HEK293 (cell line): ENCODE data around the gene PVRIG.
"Not testable (repeated sequence)": the region's sequence is repeated elsewhere in the genome, so short reads cannot be mapped to it uniquely, and the experiment has no call there.

Experiments used
- CTCF ChIA-PET: fragments of 350-600 bp; formaldehyde crosslinking; extraction: SDS; loops from one replicate; lab custom pipeline; 2021; ENCODE audit warnings: antibody characterized with exemption; lab: Yijun Ruan, JAX
- POLR2A ChIA-PET: fragments of 300-600 bp; formaldehyde crosslinking; extraction: SDS; loops from one replicate; lab custom pipeline; 2020; ENCODE audit warnings: antibody characterized with exemption, inconsistent platforms; lab: Yijun Ruan, JAX
- H3K27ac ChIP-seq: fragments of 200-500 bp; sonication (Bioruptor generic); 2 replicates; pipeline ENCODE4 v1.5.1; 2014; ENCODE audit warnings: low read depth, low read length, control low read depth, inconsistent platforms; ENCODE audit errors: extremely low read depth
- H3K36me3 ChIP-seq, 2 experiments: fragments of 200-500 bp in 1 of 2; sonication (Bioruptor generic) in 1 of 2; 1 replicate in 1 of 2; 2 replicates in 1 of 2; pipeline ENCODE4 v1.5.1; 2014 to 2017; ENCODE audit warnings: inconsistent platforms in 2 of 2, low read length in 2 of 2; ENCODE audit not compliant: control insufficient read depth in 2 of 2, insufficient read depth in 1 of 2
- H3K4me1 ChIP-seq: fragments of 200-500 bp; sonication (Bioruptor generic); 2 replicates; pipeline ENCODE4 v1.5.1; 2014; ENCODE audit warnings: mild to moderate bottlenecking, low read length, inconsistent platforms; ENCODE audit not compliant: control insufficient read depth, insufficient read depth
- H3K4me3 ChIP-seq: 2 replicates; pipeline ENCODE4 v1.5.1; 2011; ENCODE audit warnings: low read depth, mild to moderate bottlenecking, control low read depth, low read length, moderate library complexity
- H3K9me3 ChIP-seq: fragments of 200-500 bp; sonication (Bioruptor generic); 2 replicates; pipeline ENCODE4 v1.5.1; 2014; ENCODE audit warnings: low read depth, low read length, inconsistent platforms; ENCODE audit not compliant: control insufficient read depth, insufficient read depth
- AEBP2 ChIP-seq: fragments of 450-650 bp; formaldehyde crosslinking; IDR thresholded peaks from 2 replicates; pipeline ENCODE4 v1.5.1; 2016; ENCODE audit warnings: missing biosample characterization, missing genetic modification characterization, borderline replicate concordance
- BCL11A ChIP-seq: fragments of 450-650 bp; formaldehyde crosslinking; IDR thresholded peaks from 2 replicates; pipeline ENCODE4 v1.5.1; 2016; ENCODE audit warnings: low read depth, missing biosample characterization, missing genetic modification characterization
- GLI2 ChIP-seq: fragments of 450-650 bp; formaldehyde crosslinking; IDR thresholded peaks from 2 replicates; pipeline ENCODE4; 2017; ENCODE audit warnings: missing biosample characterization, missing genetic modification characterization, low read depth, borderline replicate concordance
- INSM2 ChIP-seq: fragments of 450-650 bp; formaldehyde crosslinking; IDR thresholded peaks from 2 replicates; pipeline ENCODE4 v1.5.1; 2016; ENCODE audit warnings: missing biosample characterization, missing genetic modification characterization
- KLF10 ChIP-seq: fragments of 450-650 bp; IDR thresholded peaks from 2 replicates; pipeline ENCODE4 v1.5.1; 2018; ENCODE audit warnings: missing biosample characterization, mild to moderate bottlenecking, missing genetic modification characterization
- PRDM10 ChIP-seq: fragments of 450-650 bp; formaldehyde crosslinking; IDR thresholded peaks from 2 replicates; pipeline ENCODE4 v1.5.1; 2016; ENCODE audit warnings: missing biosample characterization, missing genetic modification characterization
- PRDM6 ChIP-seq: fragments of 450-650 bp; formaldehyde crosslinking; IDR thresholded peaks from 2 replicates; pipeline ENCODE4 v1.5.1; 2017; ENCODE audit warnings: missing biosample characterization, missing genetic modification characterization
- SCRT1 ChIP-seq: fragments of 450-650 bp; formaldehyde crosslinking; IDR thresholded peaks from 2 replicates; pipeline ENCODE4 v1.5.1; 2016; ENCODE audit warnings: missing biosample characterization, missing genetic modification characterization, borderline replicate concordance
- WT1 ChIP-seq: fragments of 450-650 bp; formaldehyde crosslinking; IDR thresholded peaks from 2 replicates; pipeline ENCODE4 v1.5.1; 2016; ENCODE audit warnings: missing biosample characterization, missing genetic modification characterization
- ZBTB21 ChIP-seq: fragments of 450-650 bp; formaldehyde crosslinking; IDR thresholded peaks from 2 replicates; pipeline ENCODE4 v1.5.1; 2017; ENCODE audit warnings: missing biosample characterization, missing genetic modification characterization
- ZBTB8A ChIP-seq: fragments of 450-650 bp; formaldehyde crosslinking; IDR thresholded peaks from 2 replicates; pipeline ENCODE4 v1.5.1; 2016; ENCODE audit warnings: missing biosample characterization, missing genetic modification characterization
- ZEB2 ChIP-seq: fragments of 450-650 bp; formaldehyde crosslinking; IDR thresholded peaks from 2 replicates; pipeline ENCODE4 v1.5.1; 2016; ENCODE audit warnings: missing biosample characterization, missing genetic modification characterization
- ZNF175 ChIP-seq: fragments of 450-650 bp; formaldehyde crosslinking; IDR thresholded peaks from 2 replicates; pipeline ENCODE4 v1.5.1; 2016; ENCODE audit warnings: missing biosample characterization, missing genetic modification characterization
- ZNF24 ChIP-seq: fragments of 450-650 bp; formaldehyde crosslinking; IDR thresholded peaks from 2 replicates; pipeline ENCODE4 v1.5.1; 2016; ENCODE audit warnings: missing biosample characterization, missing genetic modification characterization
- ZNF473 ChIP-seq: fragments of 450-650 bp; formaldehyde crosslinking; IDR thresholded peaks from 2 replicates; pipeline ENCODE4 v1.5.1; 2017; ENCODE audit warnings: missing biosample characterization, missing genetic modification characterization
- ZNF549 ChIP-seq: fragments of 450-650 bp; IDR thresholded peaks from 2 replicates; pipeline ENCODE4 v1.5.1; 2018; ENCODE audit warnings: missing biosample characterization, missing genetic modification characterization, mild to moderate bottlenecking, inconsistent platforms, moderate library complexity
- ZNF560 ChIP-seq: fragments of 450-650 bp; formaldehyde crosslinking; IDR thresholded peaks from 2 replicates; pipeline ENCODE4 v1.5.1; 2017; ENCODE audit warnings: missing biosample characterization, missing genetic modification characterization, borderline replicate concordance
- ZNF623 ChIP-seq: fragments of 450-650 bp; formaldehyde crosslinking; IDR thresholded peaks from 2 replicates; pipeline ENCODE4 v1.5.1; 2016; ENCODE audit warnings: missing biosample characterization, missing genetic modification characterization
- ZNF677 ChIP-seq: fragments of 450-650 bp; IDR thresholded peaks from 2 replicates; pipeline ENCODE4 v1.5.0; 2018; ENCODE audit warnings: missing biosample characterization, mild to moderate bottlenecking, missing genetic modification characterization, moderate library complexity
- ZNF701 ChIP-seq: fragments of 450-650 bp; formaldehyde crosslinking; IDR thresholded peaks from 2 replicates; pipeline ENCODE4 v1.5.1; 2016; ENCODE audit warnings: missing biosample characterization, missing genetic modification characterization
- ZNF777 ChIP-seq: fragments of 450-650 bp; formaldehyde crosslinking; IDR thresholded peaks from 2 replicates; pipeline ENCODE4 v1.5.1; 2017; ENCODE audit warnings: missing biosample characterization, missing genetic modification characterization, borderline replicate concordance

The PVRIG gene

GRCh38 chr7:100212631-100213286, 7.0 kb upstream of the PVRIG start (continued):
- TF ChIP-seq INSM2 (tag by site-specific recombination) (no peak), ZNF677 (no peak), AEBP2 (tag by site-specific recombination) (no peak), SCRT1 (tag by site-specific recombination) (no peak), GLI2 (no peak), ZNF623 (tag by site-specific recombination) (no peak), ZNF777 (tag by site-specific recombination) (no peak), ZNF24 (tag by site-specific recombination) (no peak)

GRCh38 chr7:100213672-100214071, 6.1 kb upstream of the PVRIG start:
- Histone ChIP-seq H3K4me1 (no peaks in the 10 kb centered on the region), H3K36me3 (no peaks in the 10 kb centered on the region), H3K4me3 (no peak overlapping the region), H3K9me3 (no peaks in the 10 kb centered on the region), H3K27ac (no peak overlapping the region)
- TF ChIP-seq PRDM6 (tag by site-specific recombination) (no peak), ZBTB21 (tag by site-specific recombination) (no peak), ZNF549 (tag by site-specific recombination) (no peak), ZBTB8A (tag by site-specific recombination) (no peak), ZNF473 (tag by site-specific recombination) (no peak), ZNF701 (no peak), KLF10 (no peak), WT1 (tag by site-specific recombination) (no peak), BCL11A (tag by site-specific recombination) (no peak), ZNF560 (tag by site-specific recombination) (no peak), GLI2 (no peak), ZEB2 (tag by site-specific recombination) (no peak), ZNF175 (no peak), PRDM10 (tag by site-specific recombination) (no peak)
- ChIA-PET POLR2A (no interaction called here), CTCF (interaction anchor here (6.8 kb wide), 1 partner anchor 82 kb away, joined by 55 read pairs; no protein-coding TSS in a partner anchor)

- CTCF ChIA-PET: interaction anchor here (4.9 kb wide), 1 partner anchor 82 kb away, joined by 119 read pairs; no protein-coding TSS in a partner anchor
- H3K27ac ChIP-seq, H3K4me3 ChIP-seq, POLR2A ChIA-PET, H3K4me1 ChIP-seq, H3K9me3 ChIP-seq, H3K36me3 ChIP-seq: not testable (repeated sequence)
These were observed 5.4 kb upstream of the PVRIG start for GRCh38 chr7:100214356-100214755.
